ENCODE measurements around the gene CD52. TPM values are rescaled to one million over a fixed set of nuclear protein-coding genes. Genes with fewer than 3 reads are reported as not detected.

Gene CD52
- total RNA-seq, 2 donors from 2014 or later = 2.7 TPM; not detected in 1

GRCh38 chr1:26317146-26317545 lies 612 bp upstream of the CD52 start:
- Histone ChIP-seq H3K27ac (no peak overlapping the region), H3K4me3 (no peak overlapping the region), H3K36me3 (no peaks in the 10 kb centered on the region), H3K27me3 (replicated peaks; ENCODE audit: insufficient read depth) (no peaks in the 10 kb centered on the region), H3K9me3 (no peaks in the 10 kb centered on the region), H3K4me1 (ENCODE audit: control insufficient read depth in 1 of 2, low read depth in 2 of 2) (no peaks in the 10 kb centered on the region)
- DNase-seq (ENCODE audit: low spot score) = no peak
- no peak for ATAC-seq (ENCODE audit: insufficient number of reproducible peaks, low FRiP score, low read depth)
- TF ChIP-seq, protein P1, sequence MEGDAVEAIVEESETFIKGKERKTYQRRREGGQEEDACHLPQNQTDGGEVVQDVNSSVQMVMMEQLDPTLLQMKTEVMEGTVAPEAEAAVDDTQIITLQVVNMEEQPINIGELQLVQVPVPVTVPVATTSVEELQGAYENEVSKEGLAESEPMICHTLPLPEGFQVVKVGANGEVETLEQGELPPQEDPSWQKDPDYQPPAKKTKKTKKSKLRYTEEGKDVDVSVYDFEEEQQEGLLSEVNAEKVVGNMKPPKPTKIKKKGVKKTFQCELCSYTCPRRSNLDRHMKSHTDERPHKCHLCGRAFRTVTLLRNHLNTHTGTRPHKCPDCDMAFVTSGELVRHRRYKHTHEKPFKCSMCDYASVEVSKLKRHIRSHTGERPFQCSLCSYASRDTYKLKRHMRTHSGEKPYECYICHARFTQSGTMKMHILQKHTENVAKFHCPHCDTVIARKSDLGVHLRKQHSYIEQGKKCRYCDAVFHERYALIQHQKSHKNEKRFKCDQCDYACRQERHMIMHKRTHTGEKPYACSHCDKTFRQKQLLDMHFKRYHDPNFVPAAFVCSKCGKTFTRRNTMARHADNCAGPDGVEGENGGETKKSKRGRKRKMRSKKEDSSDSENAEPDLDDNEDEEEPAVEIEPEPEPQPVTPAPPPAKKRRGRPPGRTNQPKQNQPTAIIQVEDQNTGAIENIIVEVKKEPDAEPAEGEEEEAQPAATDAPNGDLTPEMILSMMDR (IDR thresholded peaks at IDR 0.05) = no peak

- H3K9me3 ChIP-seq = no peaks in the 10 kb centered on the region
- peak overlapping the region; percentile 42 for H3K4me3 ChIP-seq
- no peak overlapping the region for H3K27ac ChIP-seq
- H3K4me1 ChIP-seq (ENCODE audit: control insufficient read depth in 1 of 2, low read depth in 2 of 2) = no peaks in the 10 kb centered on the region
- H3K36me3 ChIP-seq = no peaks in the 10 kb centered on the region
- H3K27me3 ChIP-seq (replicated peaks; ENCODE audit: insufficient read depth) = no peaks in the 10 kb centered on the region
- ATAC-seq (ENCODE audit: insufficient number of reproducible peaks, low FRiP score, low read depth) (no peak), DNase-seq (ENCODE audit: low spot score) (no peak)
- TF ChIP-seq, protein P1 (IDR thresholded peaks at IDR 0.05) = no peak
These were observed 743 bp downstream of the CD52 start for GRCh38 chr1:26318338-26319064.

DNA sequence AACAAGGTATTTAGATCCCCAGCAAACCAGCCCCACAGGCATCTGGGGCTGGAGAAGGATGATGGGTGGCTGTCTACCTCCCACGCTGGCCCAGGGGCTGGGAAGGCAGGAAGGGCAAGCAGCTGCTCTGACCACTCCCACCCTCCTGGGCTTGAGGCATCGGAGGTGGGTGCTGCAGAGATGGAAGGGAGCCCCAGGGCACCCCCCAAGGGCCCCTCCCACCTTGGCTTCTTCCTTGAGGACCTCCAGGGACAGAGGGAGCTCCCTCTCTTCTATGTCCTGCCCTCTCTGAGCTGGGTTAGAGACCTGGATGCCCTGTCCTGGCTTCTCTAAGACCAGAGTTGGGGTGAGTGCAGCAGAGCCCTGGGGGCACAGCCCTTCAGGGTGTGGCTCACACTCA lies 3.1 kb downstream of the CD52 start:
- Histone ChIP-seq H3K9me3 (no peaks in the 10 kb centered on the region), H3K36me3 (no peaks in the 10 kb centered on the region), H3K4me3 (no peak overlapping the region), H3K27me3 (replicated peaks; ENCODE audit: insufficient read depth) (no peaks in the 10 kb centered on the region), H3K27ac (no peak overlapping the region), H3K4me1 (ENCODE audit: control insufficient read depth in 1 of 2, low read depth in 2 of 2) (no peaks in the 10 kb centered on the region)
- no peak for ATAC-seq (ENCODE audit: insufficient number of reproducible peaks, low FRiP score, low read depth)
- DNase-seq (ENCODE audit: low spot score) = no peak
- TF ChIP-seq, protein P1 (IDR thresholded peaks at IDR 0.05) = no peak

- H3K9me3 ChIP-seq = no peaks in the 10 kb centered on the region
- H3K27me3 ChIP-seq (replicated peaks; ENCODE audit: insufficient read depth) = no peaks in the 10 kb centered on the region
- peak; percentile 89 for DNase-seq (ENCODE audit: low spot score)
- no peak overlapping the region for H3K4me3 ChIP-seq
- H3K4me1 ChIP-seq (ENCODE audit: control insufficient read depth in 1 of 2, low read depth in 2 of 2) = no peaks in the 10 kb centered on the region
- peak; percentile 82 for ATAC-seq (ENCODE audit: insufficient number of reproducible peaks, low FRiP score, low read depth)
- H3K27ac ChIP-seq = no peak overlapping the region
- TF ChIP-seq, protein P1 (IDR thresholded peaks at IDR 0.05) = peak; percentile 75
- H3K36me3 ChIP-seq = no peaks in the 10 kb centered on the region
These were observed 3.7 kb downstream of the CD52 start for GRCh38 chr1:26321315-26322041.

GRCh38 chr1:26322042-26322331 lies 4.2 kb downstream of the CD52 start:
- Histone ChIP-seq H3K36me3 (no peaks in the 10 kb centered on the region), H3K9me3 (no peaks in the 10 kb centered on the region), H3K4me1 (ENCODE audit: control insufficient read depth in 1 of 2, low read depth in 2 of 2) (no peaks in the 10 kb centered on the region), H3K27me3 (replicated peaks; ENCODE audit: insufficient read depth) (no peaks in the 10 kb centered on the region), H3K27ac (no peak overlapping the region), H3K4me3 (no peak overlapping the region)
- no peak for ATAC-seq (ENCODE audit: insufficient number of reproducible peaks, low FRiP score, low read depth)
- DNase-seq (ENCODE audit: low spot score) = no peak
- TF ChIP-seq, protein P1 (IDR thresholded peaks at IDR 0.05) = no peak

Data from thoracic aorta (tissue), 2 donors.